Testis (tissue), 2 donors: Measurements from ENCODE around the gene PPP1R15A.
"Not testable (repeated sequence)": the region's sequence is repeated elsewhere in the genome, so short reads cannot be mapped to it uniquely, and the experiment has no call there.

ENCODE experiments used
- CTCF ChIP-seq, 3 experiments: fragments of 450-650 bp in 2 of 3; fragments of 200-600 bp in 1 of 3; sonication (generic) in 1 of 3; IDR thresholded peaks; one replicate each; pipeline ENCODE4 v1.5.1; 2016 to 2019; ENCODE audit warnings: antibody characterized with exemption in 3 of 3, mild to moderate bottlenecking in 2 of 3, moderate library complexity in 1 of 3
- POLR2A ChIP-seq: fragments of 450-650 bp; IDR thresholded peaks from one replicate; pipeline ENCODE4 v1.6.1; 2017; ENCODE audit warnings: antibody characterized with exemption, mild to moderate bottlenecking, moderate library complexity

DNA sequence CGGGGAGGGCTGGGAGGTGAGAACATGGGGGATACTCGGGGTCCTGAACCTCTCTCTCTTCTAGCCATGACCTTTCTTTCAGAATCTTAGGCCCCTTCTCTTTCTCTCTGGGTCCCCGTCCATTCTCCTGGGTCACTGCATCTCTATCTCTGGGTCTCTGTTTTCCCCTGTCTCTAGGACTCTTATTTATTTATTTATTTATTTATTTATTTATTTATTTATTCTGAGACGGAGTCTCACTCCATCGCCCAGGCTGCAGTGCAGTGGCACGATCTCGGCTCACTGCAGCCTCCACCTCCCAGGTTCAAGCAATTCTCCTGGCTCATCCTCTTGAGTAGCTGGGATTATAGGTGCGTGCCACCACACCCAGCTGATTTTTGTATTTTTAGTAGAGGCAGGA lies 47.0 kb downstream of the PPP1R15A start:
- not testable (repeated sequence) for TF ChIP-seq CTCF (IDR thresholded peaks at IDR 0.05); POLR2A
